ENCODE data around the gene KY. TPM values are rescaled to one million over a fixed set of nuclear protein-coding genes. Genes with fewer than 3 reads are reported as not detected.
"Not testable (repeated sequence)": the region's sequence is repeated elsewhere in the genome, so short reads cannot be mapped to it uniquely, and the experiment has no call there.

KY gene
- total RNA-seq, 1 experiment from 2014 or later = not detected

GRCh38 chr3:134576426-134576825 is 74.4 kb downstream of the KY start:
- Histone ChIP-seq H3K27ac (ENCODE audit: low read length) (no peak overlapping the region), H3K36me3 (ENCODE audit: control insufficient read depth, insufficient read depth, low read length) (no peaks in the 10 kb centered on the region), H3K4me3 (ENCODE audit: low read depth in 2 of 2, low read length in 2 of 2) (no peak overlapping the region), H3K27me3 (ENCODE audit: control insufficient read depth, insufficient read depth, low read length) (no peaks in the 10 kb centered on the region), H3K4me1 (ENCODE audit: control insufficient read depth, insufficient read depth, low read length) (no peaks in the 10 kb centered on the region), H3K9me3 (ENCODE audit: control insufficient read depth, insufficient read depth, low read depth, low read length) (no peaks in the 10 kb centered on the region)
- no peak for ATAC-seq
- DNase-seq (ENCODE audit: low read depth, low spot score) = no peak
- no TSS peak for BruUV-seq (replicated peaks)
- intact Hi-C loops (cut with micrococcal nuclease; ENCODE audit: unreplicated experiment) (no loop called here), in situ Hi-C loops (cut with HindIII; ENCODE audit: low pct_unique_long_range_greater_than_20kb, low sequenced_read_pairs) (no loop called here)
- TF ChIP-seq SIN3A (IDR thresholded peaks at IDR 0.05; ENCODE audit: borderline replicate concordance, insufficient read depth, low read depth, low read length) = no peak
- no peak for TF ChIP-seq POLR2AphosphoS5 (IDR thresholded peaks at IDR 0.05; ENCODE audit: low read depth, low read length)
- no peak for TF ChIP-seq TCF7L2 (IDR thresholded peaks at IDR 0.05; ENCODE audit: low read depth, low read length)
- TF ChIP-seq REST (IDR thresholded peaks at IDR 0.05; ENCODE audit: insufficient read depth in 1 of 2, low read depth in 2 of 2, low read length in 1 of 2) = no peak
- TF ChIP-seq CTCF (IDR thresholded peaks at IDR 0.05) = no peak
- CTCF ChIA-PET = no interaction called here
- POLR2A ChIA-PET = no interaction called here

- H3K4me1 ChIP-seq (ENCODE audit: control insufficient read depth, insufficient read depth, low read length); ATAC-seq; POLR2A ChIA-PET; BruUV-seq (replicated peaks); in situ Hi-C loops (cut with HindIII; ENCODE audit: low pct_unique_long_range_greater_than_20kb, low sequenced_read_pairs); H3K36me3 ChIP-seq (ENCODE audit: control insufficient read depth, insufficient read depth, low read length); H3K9me3 ChIP-seq (ENCODE audit: control insufficient read depth, insufficient read depth, low read depth, low read length); H3K27ac ChIP-seq (ENCODE audit: low read length); H3K27me3 ChIP-seq (ENCODE audit: control insufficient read depth, insufficient read depth, low read length); H3K4me3 ChIP-seq (ENCODE audit: low read depth in 2 of 2, low read length in 2 of 2); CTCF ChIA-PET; DNase-seq (ENCODE audit: low read depth, low spot score); intact Hi-C loops (cut with micrococcal nuclease; ENCODE audit: unreplicated experiment): not testable (repeated sequence)
These were observed 80.9 kb downstream of the KY start for GRCh38 chr3:134569899-134570298.

GRCh38 chr3:134568790-134569189 is 82.0 kb downstream of the KY start:
- BruUV-seq (replicated peaks) = no TSS peak
- TF ChIP-seq POLR2AphosphoS5 (IDR thresholded peaks at IDR 0.05; ENCODE audit: low read depth, low read length) (no peak), SIN3A (IDR thresholded peaks at IDR 0.05; ENCODE audit: borderline replicate concordance, insufficient read depth, low read depth, low read length) (no peak), CTCF (IDR thresholded peaks at IDR 0.05) (no peak), REST (IDR thresholded peaks at IDR 0.05; ENCODE audit: insufficient read depth in 1 of 2, low read depth in 2 of 2, low read length in 1 of 2) (no peak), TCF7L2 (IDR thresholded peaks at IDR 0.05; ENCODE audit: low read depth, low read length) (no peak)
- H3K4me1 ChIP-seq (ENCODE audit: control insufficient read depth, insufficient read depth, low read length) = no peaks in the 10 kb centered on the region
- ATAC-seq = no peak
- H3K36me3 ChIP-seq (ENCODE audit: control insufficient read depth, insufficient read depth, low read length) = no peaks in the 10 kb centered on the region
- CTCF ChIA-PET = no interaction called here
- H3K9me3 ChIP-seq (ENCODE audit: control insufficient read depth, insufficient read depth, low read depth, low read length) = no peaks in the 10 kb centered on the region
- POLR2A ChIA-PET = no interaction called here
- DNase-seq (ENCODE audit: low read depth, low spot score) = no peak
- H3K27ac ChIP-seq (ENCODE audit: low read length) = no peak overlapping the region
- H3K27me3 ChIP-seq (ENCODE audit: control insufficient read depth, insufficient read depth, low read length) = no peaks in the 10 kb centered on the region
- in situ Hi-C loops (cut with HindIII; ENCODE audit: low pct_unique_long_range_greater_than_20kb, low sequenced_read_pairs) = no loop called here
- intact Hi-C loops (cut with micrococcal nuclease; ENCODE audit: unreplicated experiment) = no loop called here
- H3K4me3 ChIP-seq (ENCODE audit: low read depth in 2 of 2, low read length in 2 of 2) = no peak overlapping the region

Measured in Panc1 (cell line).